Cardiac muscle cell (in vitro differentiated cells and primary cell): ENCODE results near the gene WNT1. TPM values are rescaled to one million over a fixed set of nuclear protein-coding genes. Genes with fewer than 3 reads are reported as not detected.

Source experiments
- DNase-seq, 2 donors: peaks; one replicate each; pipeline versions ENCODE4 v3.0.0 to v3.0.0-alpha.2; 2010 to 2017; ENCODE audit warnings: low read depth in 1 of 2, low spot score in 1 of 2
- H3K27ac ChIP-seq: fragments of 200-600 bp; sonication (generic); 2 replicates; pipeline ENCODE4 v1.5.1; 2016
- H3K27me3 ChIP-seq: fragments of 200-600 bp; sonication (generic); 2 replicates; pipeline ENCODE4 v1.6.0; 2016; ENCODE audit warnings: control low read depth
- H3K36me3 ChIP-seq: fragments of 200-600 bp; sonication (generic); 2 replicates; pipeline ENCODE4 v1.5.1; 2016; ENCODE audit warnings: control low read depth
- H3K4me1 ChIP-seq: fragments of 200-600 bp; sonication (generic); 2 replicates; pipeline ENCODE4 v1.8.1; 2017; ENCODE audit warnings: low read depth, mild to moderate bottlenecking, mixed run types
- H3K4me3 ChIP-seq: fragments of 200-600 bp; sonication (generic); 2 replicates; pipeline ENCODE4 v1.5.1; 2016; ENCODE audit warnings: mild to moderate bottlenecking
- H3K9me3 ChIP-seq: fragments of 200-600 bp; sonication (generic); 2 replicates; pipeline ENCODE4 v1.5.1; 2017; ENCODE audit warnings: low read depth, mild to moderate bottlenecking, control low read depth
- polyA plus RNA-seq: library from polyadenylated mRNA; unstranded; fragments of >200 nt; fragmentation: Nextera tagmentation; extraction: Ambion mirVana; gene quantifications from 2 replicates; pipeline ENCODE4 v1.2.1, GENCODE V29; 2016
- total RNA-seq: library from RNA; depleted of rRNA; stranded (reverse); fragments of >200 nt; gene quantifications from 2 replicates; pipeline ENCODE4 v1.2.3, GENCODE V29; 2016
- TF ChIP-seq, protein P1 (sequence below): IDR thresholded peaks from 2 replicates; pipeline ENCODE4 v1.5.1; 2012; ENCODE audit warnings: low read depth, mild to moderate bottlenecking, low read length

WNT1 gene
- total and polyA plus RNA-seq, 2 experiments from 2014 or later: not detected

DNA sequence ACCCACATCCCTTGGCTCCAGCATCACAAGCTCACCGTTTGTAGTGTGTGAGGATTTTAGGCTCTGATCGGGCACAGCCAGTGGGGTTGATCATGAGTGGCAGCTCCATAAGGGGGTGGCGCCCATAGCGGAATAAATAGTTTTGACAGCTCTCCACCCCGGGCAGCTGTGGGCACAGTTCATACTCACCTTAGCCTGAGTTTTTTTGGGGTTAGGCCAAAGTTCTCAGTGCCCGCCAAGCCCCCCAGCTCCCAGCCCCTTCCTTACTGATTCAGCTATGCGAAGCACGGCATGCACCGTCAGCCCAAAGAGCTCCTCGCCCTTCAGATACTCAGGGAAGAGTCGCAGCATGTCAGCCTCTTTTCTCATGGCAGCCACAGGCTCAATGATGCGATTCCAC, 46.4 kb downstream of the WNT1 start:
- DNase-seq: no peak
- Histone ChIP-seq H3K36me3 (peaks cover 67% of the 10 kb centered on the region), H3K27ac (no peak overlapping the region), H3K4me3 (no peak overlapping the region), H3K4me1 (no peaks in the 10 kb centered on the region), H3K9me3 (no peaks in the 10 kb centered on the region), H3K27me3 (no peaks in the 10 kb centered on the region)
- TF ChIP-seq, protein P1, sequence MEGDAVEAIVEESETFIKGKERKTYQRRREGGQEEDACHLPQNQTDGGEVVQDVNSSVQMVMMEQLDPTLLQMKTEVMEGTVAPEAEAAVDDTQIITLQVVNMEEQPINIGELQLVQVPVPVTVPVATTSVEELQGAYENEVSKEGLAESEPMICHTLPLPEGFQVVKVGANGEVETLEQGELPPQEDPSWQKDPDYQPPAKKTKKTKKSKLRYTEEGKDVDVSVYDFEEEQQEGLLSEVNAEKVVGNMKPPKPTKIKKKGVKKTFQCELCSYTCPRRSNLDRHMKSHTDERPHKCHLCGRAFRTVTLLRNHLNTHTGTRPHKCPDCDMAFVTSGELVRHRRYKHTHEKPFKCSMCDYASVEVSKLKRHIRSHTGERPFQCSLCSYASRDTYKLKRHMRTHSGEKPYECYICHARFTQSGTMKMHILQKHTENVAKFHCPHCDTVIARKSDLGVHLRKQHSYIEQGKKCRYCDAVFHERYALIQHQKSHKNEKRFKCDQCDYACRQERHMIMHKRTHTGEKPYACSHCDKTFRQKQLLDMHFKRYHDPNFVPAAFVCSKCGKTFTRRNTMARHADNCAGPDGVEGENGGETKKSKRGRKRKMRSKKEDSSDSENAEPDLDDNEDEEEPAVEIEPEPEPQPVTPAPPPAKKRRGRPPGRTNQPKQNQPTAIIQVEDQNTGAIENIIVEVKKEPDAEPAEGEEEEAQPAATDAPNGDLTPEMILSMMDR: no peak

DNA sequence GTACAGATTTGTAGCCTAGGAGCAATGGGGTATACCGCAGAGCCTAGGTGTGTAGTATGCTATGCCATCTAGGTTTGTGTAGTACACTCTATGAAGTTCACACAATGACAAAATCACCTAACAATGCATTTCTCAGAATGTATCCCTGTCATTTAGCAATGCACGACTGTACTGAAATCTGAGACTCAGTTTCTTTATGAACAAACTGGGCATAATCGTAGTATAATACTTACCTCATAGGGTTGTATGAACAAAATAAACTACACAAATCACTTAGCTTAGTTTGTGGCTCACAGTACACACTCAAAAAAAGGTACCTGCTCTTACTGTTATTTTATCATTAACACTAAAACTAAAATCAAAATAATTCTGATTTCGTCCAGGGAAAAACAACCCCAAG, 47.3 kb downstream of the WNT1 start:
- Histone ChIP-seq H3K4me1 (no peaks in the 10 kb centered on the region), H3K9me3 (no peaks in the 10 kb centered on the region), H3K27ac (no peak overlapping the region), H3K36me3 (peaks cover 71% of the 10 kb centered on the region), H3K27me3 (no peaks in the 10 kb centered on the region), H3K4me3 (no peak overlapping the region)
- TF ChIP-seq, protein P1: no peak
- DNase-seq: no peak

DNA sequence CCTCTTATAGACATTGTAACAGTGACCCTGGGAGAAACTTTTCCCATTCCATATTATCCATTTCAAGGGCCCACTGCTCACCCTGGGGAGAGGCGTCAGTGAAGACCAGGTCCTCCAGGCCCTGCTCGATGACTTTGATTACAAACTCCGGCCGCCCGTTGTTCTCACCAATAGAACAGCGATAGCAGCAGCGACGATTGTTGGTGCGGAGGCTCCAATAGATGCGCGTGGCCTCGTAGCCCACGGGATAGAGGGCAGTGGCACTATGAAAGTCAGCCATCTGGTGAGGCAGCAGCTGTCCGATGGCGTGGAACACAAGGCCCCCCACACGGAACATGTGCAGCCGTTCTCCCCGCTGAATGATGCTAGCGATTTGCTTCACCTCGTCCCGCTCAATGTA, 48.0 kb downstream of the WNT1 start:
- H3K36me3 ChIP-seq: peaks cover 70% of the 10 kb centered on the region
- TF ChIP-seq, protein P1: no peak
- H3K27me3 ChIP-seq: no peaks in the 10 kb centered on the region
- no peak overlapping the region for H3K4me3 ChIP-seq
- DNase-seq: no peak
- H3K4me1 ChIP-seq: no peaks in the 10 kb centered on the region
- no peak overlapping the region for H3K27ac ChIP-seq
- H3K9me3 ChIP-seq: no peaks in the 10 kb centered on the region

DNA sequence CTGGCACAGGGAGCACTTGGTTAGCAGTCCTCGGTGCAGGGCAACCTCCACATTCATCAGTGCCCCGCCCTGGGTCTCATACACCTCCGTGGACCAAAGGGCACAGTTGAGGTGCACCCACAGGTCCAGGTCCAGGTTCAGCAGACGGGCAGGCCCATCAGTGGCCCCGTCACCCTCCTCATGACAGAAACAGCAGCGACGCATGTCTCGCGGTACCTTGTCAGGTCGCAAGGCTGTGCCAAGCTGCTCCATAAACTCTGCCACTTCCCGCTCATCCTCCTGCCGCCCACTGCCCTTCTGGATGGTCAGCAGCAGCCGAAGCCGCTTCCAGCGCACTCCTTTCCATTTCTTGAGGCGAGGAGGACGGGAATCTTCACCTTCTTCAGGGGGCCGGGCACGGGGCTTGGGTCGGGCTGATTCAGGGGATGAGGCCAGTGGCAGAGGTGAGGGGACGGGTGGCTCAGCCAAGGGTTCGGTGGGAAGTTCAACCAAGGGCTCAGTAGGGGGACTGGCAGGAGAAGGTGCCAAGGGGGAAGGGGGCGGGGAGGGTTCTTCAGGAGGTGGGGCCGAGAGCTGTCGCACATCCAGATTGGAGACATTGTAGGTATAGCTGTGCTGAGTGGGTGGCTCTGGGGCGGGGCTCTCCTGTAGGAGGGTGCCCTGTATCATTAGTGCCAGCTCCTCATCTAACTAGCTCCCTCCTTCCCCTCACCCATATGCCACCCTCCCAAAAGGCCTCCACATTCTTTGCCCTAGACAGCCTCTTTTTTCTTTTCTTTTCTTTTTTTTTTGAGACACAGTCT, 48.8 kb downstream of the WNT1 start:
- H3K27me3 ChIP-seq: no peaks in the 10 kb centered on the region
- DNase-seq: no peak
- H3K4me1 ChIP-seq: no peaks in the 10 kb centered on the region
- H3K27ac ChIP-seq: no peak overlapping the region
- peaks cover 65% of the 10 kb centered on the region for H3K36me3 ChIP-seq
- H3K9me3 ChIP-seq: no peaks in the 10 kb centered on the region
- TF ChIP-seq, protein P1: no peak
- H3K4me3 ChIP-seq: no peak overlapping the region

DNA sequence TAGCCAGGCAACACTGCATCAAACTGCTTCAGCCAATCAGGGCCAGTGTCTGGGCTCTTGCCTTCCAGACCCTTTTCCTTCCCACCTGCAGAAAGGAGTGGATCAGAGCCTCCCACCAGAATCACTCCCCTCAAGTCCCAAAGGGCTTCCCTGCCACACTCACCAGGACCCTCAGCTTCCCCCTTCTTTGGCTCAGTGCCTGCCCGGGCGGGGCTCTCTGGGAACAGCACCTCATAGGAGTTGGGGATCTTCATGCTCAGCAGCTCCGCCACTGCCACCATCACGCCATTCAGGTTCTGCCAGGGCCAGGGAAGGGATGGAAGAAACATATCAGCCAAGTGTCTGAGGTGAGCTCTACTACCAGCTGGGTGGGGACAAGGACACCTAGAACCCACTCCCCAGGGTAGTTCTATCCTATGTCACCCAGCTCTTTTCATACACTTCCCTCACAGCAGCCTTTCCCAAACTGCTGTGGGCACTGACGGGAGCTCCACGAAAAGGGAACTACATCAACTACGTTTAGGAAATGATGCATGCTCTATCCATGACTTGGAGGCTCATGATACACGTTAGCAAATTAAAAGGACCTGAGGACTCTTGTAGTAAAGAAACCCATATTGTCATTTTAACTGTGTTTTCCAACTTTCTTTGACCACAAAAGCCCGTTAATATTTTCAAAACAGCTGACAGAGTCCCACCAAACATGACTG, 49.9 kb downstream of the WNT1 start:
- Histone ChIP-seq H3K9me3 (no peaks in the 10 kb centered on the region), H3K4me1 (no peaks in the 10 kb centered on the region), H3K36me3 (peaks cover 65% of the 10 kb centered on the region), H3K4me3 (no peak overlapping the region), H3K27me3 (no peaks in the 10 kb centered on the region), H3K27ac (no peak overlapping the region)
- DNase-seq: no peak
- TF ChIP-seq, protein P1: no peak
